Epithelial cell of proximal tubule (primary cell): ENCODE measurements around the gene ENDOV. TPM values are rescaled to one million over a fixed set of nuclear protein-coding genes. Genes with fewer than 3 reads are reported as not detected.
A peak's percentile ranks its signal among the peaks of the same experiment; 100 is the strongest.
"Not testable (repeated sequence)": the region's sequence is repeated elsewhere in the genome, so short reads cannot be mapped to it uniquely, and the experiment has no call there.

ENCODE experiments used
- DNase-seq: peaks from one replicate; pipeline ENCODE4 v3.0.0-alpha.2; 2011; ENCODE audit warnings: low read depth
- H3K4me3 ChIP-seq: 2 replicates; pipeline ENCODE4 v1.5.1; 2011; ENCODE audit warnings: low read depth, mild to moderate bottlenecking, low read length
- total RNA-seq: library from RNA; depleted of rRNA; stranded (reverse); fragments of >200 nt; gene quantifications from 2 replicates; pipeline ENCODE4 v1.2.3, GENCODE V29; 2015
- TF ChIP-seq, protein P1 (sequence below): conservative IDR thresholded peaks from 2 replicates; pipeline ENCODE4 v1.5.1; 2012; ENCODE audit warnings: low read depth, mild to moderate bottlenecking, low read length

Gene ENDOV
- total RNA-seq, 1 donor from 2014 or later = 8.5 TPM

DNA sequence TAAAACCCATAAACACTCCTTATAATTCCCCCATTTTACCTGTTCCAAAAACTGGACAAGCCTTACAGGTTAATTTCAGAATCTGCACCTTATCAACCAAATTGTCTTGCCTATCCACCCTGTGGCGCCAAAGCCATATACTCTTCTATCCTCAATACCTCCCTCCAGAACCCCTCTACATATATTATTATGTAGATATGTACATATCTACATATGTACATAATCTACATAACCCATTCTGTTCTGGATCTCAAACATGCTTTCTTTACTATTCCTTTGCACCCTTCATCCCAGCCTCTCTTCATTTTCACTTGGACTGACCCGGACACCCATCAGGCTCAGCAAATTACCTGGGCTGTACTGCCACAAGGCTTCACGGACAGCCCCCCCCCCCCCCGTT is 12.0 kb upstream of the ENDOV start:
- TF ChIP-seq, protein P1, sequence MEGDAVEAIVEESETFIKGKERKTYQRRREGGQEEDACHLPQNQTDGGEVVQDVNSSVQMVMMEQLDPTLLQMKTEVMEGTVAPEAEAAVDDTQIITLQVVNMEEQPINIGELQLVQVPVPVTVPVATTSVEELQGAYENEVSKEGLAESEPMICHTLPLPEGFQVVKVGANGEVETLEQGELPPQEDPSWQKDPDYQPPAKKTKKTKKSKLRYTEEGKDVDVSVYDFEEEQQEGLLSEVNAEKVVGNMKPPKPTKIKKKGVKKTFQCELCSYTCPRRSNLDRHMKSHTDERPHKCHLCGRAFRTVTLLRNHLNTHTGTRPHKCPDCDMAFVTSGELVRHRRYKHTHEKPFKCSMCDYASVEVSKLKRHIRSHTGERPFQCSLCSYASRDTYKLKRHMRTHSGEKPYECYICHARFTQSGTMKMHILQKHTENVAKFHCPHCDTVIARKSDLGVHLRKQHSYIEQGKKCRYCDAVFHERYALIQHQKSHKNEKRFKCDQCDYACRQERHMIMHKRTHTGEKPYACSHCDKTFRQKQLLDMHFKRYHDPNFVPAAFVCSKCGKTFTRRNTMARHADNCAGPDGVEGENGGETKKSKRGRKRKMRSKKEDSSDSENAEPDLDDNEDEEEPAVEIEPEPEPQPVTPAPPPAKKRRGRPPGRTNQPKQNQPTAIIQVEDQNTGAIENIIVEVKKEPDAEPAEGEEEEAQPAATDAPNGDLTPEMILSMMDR = no peak
- no peak overlapping the region for H3K4me3 ChIP-seq
- DNase-seq = no peak

DNA sequence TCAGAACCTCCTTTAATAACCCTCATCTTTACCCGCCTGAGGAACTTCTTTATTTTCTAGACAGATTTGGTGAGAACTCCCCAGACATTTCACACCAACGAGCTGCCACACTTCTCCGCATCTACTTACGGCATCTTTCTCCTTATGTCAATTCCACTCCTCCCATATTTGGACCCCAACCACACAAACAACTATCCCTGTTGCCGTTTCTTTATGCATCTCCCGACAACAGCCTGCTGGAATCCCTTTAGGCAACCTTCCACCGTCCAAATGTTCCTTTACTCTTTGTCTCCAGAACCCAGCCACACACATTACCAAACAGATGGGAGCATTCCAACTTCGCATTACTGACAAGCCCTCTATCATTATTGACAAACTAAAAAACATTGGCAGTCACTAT is 8.8 kb upstream of the ENDOV start:
- TF ChIP-seq, protein P1 = no peak
- H3K4me3 ChIP-seq = no peak overlapping the region
- DNase-seq = no peak

DNA sequence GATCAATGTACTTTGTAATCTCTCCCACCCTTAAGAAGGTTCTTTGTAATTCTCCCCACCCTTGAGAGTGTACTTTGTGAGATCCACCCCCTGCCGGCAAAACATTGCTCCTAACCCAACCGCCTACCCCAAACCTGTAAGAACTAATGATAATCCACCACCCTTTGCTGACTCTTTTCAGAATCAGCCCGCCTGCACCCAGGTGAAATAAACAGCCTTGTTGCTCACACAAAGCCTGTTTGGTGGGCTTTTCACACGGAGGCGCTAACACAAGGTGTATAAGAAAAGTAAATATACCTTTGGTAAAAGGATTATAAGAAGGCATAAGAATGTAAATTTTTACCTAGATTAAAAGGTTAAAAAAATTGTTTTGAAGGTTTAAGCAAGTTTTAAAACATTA is 7.0 kb upstream of the ENDOV start:
- DNase-seq, H3K4me3 ChIP-seq: not testable (repeated sequence)

DNA sequence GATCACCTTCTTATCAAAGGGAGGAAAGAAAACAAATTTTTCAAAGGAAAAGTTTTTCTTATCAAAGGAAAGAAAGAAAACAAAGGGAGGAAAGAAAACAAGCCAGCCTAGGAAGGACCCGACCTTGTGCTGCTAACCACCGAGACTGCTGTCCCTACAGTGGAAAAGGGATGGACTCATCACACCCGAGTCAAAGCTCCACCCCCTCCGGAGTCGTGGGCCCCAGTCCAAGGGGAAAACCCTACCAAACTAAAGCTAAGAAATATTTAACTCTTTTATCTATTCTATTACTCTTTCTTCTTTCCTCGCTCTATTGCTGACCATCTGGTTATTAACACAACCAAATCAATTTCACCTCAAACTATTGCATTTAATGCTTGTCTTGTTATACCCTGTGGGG is 6.1 kb upstream of the ENDOV start:
- no peak for DNase-seq
- TF ChIP-seq, protein P1 = no peak
- no peak overlapping the region for H3K4me3 ChIP-seq

DNA sequence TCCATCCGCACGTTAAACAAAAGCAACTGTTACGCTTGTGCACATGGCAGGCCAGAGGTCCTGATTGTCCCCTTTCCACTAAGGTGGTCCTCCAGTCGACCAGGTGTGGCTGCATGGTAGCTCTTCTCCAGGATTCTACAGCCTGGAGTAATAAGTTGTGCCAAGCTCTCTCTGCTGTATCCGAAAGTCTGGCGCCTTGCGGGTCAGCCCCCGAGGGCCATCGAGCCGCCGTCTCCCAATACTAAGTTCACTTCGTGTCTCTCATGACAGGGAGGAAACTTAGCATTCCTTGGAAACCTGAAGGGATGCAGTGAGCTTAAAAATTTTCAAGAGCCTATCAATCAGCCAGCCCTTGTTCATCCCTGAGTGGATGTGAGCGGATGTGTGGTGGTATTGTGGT is 5.3 kb upstream of the ENDOV start:
- H3K4me3 ChIP-seq = no peak overlapping the region
- DNase-seq = no peak
- TF ChIP-seq, protein P1 = no peak

DNA sequence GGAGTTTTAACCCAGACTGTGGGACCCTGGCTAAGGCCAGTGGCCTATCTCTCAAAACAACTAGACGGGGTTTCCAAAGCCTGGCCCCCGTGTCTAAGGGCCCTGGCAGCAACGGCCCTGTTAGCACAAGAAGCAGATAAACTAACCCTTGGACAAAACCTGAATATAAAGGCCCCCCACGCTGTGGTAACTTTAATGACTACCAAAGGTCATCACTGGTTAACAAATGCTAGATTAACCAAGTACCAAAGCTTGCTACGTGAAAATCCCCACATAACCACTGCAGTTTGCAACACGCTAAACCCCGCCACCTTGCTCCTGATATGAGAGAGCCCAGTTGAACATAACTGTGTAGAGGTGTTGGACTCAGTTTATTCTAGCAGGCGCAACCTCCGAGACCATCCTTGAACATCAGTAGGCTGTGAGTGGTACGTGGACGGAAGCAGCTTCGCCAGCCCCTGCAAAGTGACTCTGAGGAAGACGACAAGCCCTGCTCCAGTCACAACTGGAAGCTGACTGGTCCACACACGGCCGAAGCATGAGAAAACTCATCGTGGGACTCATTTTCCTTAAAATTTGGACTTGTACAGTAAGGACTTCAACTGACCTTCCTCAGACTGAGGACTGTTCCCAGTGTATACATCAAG is 4.4 kb upstream of the ENDOV start:
- H3K4me3 ChIP-seq, DNase-seq: not testable (repeated sequence)

DNA sequence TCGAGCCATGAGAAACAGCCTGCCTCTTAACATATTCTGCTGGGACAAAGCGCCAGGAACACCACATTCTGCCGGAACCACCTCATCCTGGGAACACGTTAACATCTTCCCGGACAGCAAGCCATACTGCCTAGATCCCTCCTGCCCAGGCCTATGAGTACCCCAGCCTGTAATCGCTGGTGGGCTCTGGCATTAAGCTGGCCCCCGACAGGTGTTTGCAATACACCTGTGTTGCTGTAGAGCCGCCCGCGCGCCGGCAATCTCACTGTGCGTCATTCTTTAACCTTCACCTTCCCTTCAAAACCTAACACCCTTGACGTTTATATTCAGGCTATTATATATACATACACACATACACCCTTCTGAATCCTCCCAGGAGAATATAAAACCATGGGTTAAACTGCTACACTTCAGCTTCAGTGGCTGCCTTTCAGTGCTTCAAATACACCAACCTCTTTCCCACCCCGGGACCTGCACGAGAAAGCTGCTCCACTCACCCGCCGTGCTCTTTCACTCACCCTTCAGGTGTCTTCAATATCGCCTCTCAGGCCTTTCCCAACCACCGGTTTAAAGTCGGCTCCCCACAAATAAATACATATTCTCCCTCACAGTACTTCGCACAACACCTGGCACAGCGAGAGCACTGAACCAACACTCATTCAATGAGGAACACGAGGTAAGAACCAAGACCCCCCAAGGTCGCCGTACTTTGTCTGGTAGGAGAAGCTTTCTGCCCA is 1.0 kb upstream of the ENDOV start:
- peak overlapping the region; percentile 94 for H3K4me3 ChIP-seq
- no peak for DNase-seq
- TF ChIP-seq, protein P1 = no peak

DNA sequence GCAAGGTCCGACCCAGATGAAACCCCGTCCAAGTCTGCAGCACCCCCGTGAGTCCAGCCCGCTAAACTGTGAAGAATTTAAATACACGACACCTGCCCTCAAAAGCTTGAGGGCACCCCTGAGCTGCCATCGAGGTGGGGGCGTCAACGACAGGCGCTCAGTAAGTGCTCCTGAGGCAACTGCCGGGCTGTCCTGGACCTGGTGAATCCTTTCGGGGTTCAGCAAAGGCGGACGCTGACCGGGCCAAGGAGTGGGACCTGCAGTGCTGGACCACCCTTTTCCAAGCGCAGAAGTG is 512 bp upstream of the ENDOV start:
- no peak for DNase-seq
- peak overlapping the region; percentile 94 for H3K4me3 ChIP-seq
- TF ChIP-seq, protein P1 = peak; percentile 13
